Activated CD4-positive, alpha-beta T cell treated with anti-CD3 and anti-CD28 coated beads, Interleukin-2, amount 50 U/mL, for 4 hours (primary cell): ENCODE measurements around the gene PLCG2.
"Not testable (repeated sequence)": the region's sequence is repeated elsewhere in the genome, so short reads cannot be mapped to it uniquely, and the experiment has no call there.

Experiments
- DNase-seq, 2 experiments: peaks; one replicate each; pipeline ENCODE4 v3.0.0-alpha.2; 2020

The PLCG2 gene

DNA sequence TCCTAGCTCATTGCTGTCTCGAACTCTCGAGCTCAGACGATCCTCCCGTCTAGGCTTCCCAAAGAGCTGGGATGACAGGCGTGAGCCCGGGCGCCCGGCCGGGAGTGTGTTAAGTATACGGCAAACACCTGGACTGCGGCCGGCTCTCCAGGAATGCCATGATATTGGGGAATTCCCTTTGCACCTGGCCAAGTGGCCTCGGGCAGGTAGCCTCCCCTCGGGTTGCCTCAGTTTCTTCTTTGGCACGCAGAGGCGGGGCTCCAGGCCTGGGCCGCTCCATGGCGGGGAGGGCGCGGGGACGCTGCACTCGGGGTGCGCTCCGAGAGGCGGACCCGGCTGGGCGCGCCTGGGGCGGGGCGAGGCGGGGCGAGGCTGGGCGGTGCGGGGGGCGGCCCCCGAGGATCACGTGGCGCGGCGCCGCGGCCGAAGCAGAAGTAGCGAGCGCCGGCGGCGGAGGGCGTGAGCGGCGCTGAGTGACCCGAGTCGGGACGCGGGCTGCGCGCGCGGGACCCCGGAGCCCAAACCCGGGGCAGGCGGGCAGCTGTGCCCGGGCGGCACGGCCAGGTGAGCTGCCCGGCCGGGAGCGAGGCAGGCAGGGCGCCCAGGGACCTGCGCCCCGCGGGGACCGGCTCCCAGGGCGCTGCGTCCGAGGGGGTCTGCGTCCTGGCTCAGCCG, at the start of gene PLCG2:
PLCG2 (plus strand) TSS at position 431 of the 675 bp plus-strand sequence. CDS start 6,699 bp downstream, outside the sequence.
- peak; percentile 25 to 35 for DNase-seq

DNA sequence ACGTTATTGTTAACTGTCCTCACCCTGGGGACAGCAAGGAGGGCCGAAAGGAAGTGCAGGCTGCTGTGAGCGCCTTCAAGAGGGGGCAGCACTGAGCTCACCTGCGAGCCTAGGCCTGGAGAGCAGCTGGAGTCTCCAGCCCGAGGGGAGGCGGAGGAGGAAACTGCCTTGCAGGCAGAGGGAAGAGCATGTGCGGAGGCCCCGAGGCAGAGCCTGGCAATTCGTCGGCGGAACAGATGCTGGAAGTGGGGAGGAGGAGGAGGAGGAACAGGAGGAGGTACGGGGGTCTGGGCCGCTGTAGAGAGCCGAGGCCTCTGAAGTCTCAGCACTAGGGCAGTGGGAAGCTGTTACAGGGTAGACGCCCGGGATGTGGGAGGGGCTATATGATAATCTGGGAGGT, 49.6 kb upstream of the PLCG2 start:
- DNase-seq, result no peak

DNA sequence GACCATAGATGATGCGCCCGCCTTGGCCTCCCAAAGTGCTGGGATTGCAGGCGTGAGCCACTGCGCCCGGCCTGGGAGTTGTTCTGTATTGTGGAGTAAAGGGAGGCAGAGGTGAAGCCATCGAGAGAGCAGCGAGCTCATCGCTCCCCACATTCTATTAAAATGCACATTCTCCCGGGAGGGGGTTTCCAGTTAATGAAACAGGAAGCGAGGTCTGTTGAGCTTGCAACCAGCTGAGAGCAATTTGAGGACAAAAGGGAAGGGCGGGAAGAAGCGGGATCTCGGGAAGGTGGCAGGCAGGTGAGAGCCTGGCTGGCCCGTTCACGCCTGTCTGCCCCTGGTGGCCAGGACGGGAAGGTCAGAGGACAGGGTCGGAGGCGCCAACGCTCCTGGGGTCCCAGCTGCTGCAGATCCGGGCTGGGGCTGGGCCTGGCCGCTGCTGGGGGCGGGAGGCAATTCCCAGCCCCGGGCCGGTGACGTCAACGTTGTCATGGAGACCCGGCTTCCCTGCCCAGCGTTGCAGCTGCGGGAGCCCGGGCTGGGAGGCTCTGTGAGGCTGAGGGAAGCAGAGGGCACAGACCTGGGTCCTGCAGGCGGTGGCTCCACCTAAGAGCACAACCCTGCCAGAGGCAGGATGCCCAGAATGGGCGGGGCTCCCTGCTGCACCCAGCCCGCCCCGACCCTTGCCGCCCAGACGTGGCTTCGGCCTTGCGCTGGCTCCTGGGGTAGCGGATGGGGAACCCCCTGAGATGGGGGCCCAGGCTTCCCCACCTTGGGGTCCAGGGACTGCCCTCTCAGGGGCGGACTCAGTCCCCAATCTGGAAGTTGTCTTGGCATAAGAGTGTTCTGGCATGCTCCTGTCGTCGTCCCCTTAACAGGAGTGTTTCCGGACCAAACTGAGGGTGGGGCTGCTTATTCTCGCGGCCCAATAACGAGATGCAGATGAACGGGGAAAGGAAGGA, 48.7 kb upstream of the PLCG2 start:
- DNase-seq, result peak; percentile 37 to 43

DNA sequence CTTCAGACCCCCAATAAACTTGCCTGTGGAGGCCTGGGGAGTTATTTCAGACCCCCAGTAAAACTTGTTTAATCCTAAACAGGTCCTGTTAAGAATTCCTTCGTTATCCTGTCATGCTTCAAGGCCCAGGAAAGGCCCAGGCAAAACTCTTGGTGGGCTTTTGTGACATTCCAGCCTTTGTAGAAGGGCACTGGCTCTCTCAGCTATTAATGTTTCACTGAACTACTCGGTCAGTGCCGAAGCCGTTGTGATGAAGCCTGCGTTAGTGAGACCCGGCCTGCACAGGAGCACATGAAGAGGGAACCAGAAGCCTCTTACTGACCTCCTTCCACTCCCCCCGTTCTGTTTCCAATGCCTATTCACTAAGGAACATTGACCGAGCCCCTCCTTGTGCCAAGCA, 47.4 kb upstream of the PLCG2 start:
- no peak for DNase-seq

DNA sequence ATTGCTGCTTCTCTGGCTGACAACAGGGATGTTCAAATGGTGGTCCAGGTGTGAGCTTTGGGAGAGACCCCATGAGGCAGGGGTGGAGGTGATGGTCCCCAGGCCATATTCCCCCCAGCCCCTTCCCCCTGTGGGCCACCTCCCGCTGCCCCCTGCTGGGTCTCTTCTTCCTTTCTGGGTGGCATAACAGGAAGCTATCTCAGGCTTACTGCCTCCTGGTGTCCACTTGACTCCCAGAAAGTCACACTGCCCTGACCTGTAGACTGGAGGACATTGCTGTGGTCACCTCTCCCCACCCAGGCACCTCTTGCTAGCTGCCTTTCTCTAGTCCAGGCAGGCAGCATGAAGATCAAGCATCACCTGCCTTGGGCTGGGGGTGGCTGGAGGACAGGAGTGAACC, 46.4 kb upstream of the PLCG2 start:
- DNase-seq, result no peak

DNA sequence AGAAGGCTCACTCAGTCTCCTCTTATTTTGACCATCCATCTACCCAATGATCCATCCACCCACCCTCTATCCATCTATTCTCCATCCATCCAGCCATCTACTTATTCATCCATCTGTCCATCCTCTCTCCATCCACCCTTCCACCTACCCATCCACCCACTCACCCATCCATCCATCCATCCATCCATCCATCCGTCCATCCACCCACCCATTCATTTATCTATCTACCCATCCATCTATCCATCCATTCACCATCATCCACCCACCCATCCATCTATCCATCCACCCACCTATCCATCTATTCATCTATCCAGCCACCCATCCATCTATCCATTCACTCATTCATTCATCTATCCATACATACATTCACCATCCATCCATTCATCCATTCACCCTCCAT, 45.8 kb upstream of the PLCG2 start:
- DNase-seq, result no peak

DNA sequence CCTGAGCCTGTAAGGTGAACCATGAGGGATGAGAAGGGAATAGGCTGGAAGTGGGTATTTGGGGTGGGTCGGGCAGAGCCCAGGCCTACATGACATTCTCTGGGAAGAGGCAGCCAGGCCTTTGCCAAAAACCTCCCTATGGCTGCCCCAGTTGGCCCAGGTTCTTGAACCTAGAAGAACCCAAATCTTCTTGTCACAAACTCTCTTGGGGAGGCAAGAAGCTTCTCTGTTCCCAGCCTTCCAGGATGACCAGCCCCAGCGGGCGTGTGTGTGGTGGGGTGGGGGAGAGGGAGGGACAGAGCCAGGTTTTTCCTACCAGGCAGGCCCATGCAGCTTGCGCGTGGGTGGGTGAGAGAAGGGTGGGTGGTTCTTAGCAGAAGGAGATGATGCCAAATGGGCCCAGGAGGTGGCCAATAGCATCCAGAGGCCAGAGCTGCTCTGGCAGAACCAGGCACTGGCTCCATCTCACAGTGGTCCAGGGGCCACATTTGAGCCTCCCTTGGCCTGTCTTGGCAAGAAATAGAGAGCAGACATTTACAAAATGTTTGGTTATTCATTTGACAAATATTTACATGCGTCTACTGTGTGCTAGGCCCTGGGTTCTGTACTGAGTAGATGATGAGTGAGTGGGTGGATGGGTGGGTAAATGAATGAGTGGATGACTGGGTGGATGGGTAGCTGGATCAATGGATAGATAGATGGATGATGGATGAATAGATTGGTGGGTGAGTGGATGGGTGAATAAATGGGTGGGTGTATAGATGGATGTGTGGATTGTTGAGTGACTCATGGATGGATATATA, 44.3 kb upstream of the PLCG2 start:
- no peak for DNase-seq

DNA sequence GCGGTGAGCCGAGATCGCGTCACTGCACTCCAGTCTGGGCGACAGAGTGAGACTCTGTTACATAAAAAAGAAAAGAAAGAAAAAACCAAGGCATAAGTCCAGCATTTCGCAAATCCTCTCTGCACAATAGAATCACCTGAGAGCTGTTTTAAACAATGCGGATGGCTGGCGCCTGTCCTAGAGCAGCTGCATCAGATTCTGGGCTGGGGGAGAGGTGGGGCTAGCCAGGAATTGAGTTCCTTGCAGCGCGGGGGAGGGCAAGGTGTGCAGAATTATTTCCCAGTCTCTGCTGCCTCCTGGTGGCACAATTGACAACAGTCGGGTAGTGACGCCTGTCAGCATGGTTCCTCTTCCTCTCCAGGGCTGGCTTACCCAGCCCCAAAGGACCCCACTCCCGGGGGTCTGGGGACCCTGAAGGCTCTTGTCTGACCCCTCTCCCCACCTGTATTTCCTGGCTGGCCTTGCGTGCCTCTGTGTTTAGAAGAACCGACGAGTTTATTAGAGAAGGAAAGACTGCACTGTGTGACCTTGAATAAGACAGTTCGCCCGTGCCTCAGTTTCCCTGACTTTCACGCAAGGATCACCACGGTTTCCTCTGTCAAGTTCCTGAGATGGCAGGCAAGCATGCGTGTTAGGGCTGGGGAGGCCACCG, 41.1 kb upstream of the PLCG2 start:
- peak; percentile 82 to 86 for DNase-seq

DNA sequence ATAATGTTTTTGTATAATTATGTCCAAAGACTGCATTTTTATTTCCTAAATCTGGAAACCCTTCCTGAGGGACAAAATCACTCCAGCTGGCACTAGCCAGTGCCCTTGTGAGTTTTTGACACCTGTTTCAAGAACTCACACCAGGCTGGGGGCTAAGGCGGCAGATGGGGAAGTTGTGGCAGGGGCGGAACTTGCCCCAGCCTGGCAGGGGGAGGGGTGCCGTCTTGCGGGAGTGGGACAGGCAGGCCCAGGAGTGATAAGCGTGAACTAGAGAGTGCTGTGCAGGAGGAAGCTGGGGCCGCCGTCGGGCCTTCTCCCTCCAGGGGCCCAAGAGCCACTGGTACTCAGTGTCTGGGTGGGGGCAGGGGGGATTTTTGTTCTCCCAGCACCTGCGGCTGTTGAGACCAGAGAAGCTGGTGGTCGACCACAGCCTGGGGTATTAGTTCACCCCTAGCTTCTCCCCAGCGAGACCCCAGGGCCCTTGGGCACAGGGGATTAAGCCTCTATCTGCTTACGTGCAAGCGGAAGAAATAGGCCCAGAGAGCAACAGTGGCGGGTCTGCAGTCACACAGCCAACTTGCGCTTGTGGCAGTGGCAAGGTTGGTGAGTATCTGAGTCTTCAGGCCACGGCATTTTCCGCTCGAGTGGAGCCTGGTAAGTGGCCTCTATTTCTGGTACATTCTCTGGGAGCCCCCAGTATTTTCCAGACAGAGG, 40.2 kb upstream of the PLCG2 start:
- no peak for DNase-seq

DNA sequence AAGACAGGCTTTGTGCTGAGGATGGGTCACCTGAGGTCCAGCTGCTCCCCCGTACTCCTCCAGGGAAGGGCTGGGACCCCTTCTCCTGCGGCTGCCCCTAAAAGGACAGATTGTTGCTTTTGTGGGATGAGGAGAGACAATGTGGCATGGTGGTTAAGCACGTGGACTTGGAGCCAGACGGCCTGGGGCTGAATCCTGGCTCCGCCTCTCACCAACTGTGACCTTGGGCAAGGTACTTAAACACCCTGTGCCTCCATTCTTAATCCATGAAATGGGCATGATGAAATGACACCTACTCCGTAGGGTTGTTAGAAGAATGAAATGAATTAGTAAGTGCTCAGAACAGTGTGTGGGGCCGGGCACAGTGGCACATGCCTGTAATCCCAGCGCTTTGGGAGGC, 39.6 kb upstream of the PLCG2 start:
- DNase-seq, result no peak

DNA sequence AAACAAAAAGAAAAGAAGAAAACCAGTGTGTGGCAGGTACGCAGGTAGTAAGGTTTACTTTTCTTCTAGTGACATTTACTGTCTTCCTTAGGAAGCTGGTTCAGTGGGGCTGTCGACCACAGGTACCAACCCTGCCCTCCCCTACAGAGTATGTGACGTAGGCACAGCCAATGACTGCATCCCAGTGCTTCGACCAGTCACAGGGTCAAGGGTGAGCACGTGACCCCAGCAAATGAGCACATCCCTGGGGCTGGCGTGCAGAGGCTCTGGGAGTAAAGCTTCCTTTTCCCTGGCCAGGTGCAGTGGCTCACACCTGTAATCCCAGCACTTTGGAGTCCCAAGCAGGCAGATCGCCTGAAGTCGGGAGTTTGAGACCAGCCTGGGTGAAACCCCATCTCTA, 38.9 kb upstream of the PLCG2 start:
- no peak for DNase-seq

DNA sequence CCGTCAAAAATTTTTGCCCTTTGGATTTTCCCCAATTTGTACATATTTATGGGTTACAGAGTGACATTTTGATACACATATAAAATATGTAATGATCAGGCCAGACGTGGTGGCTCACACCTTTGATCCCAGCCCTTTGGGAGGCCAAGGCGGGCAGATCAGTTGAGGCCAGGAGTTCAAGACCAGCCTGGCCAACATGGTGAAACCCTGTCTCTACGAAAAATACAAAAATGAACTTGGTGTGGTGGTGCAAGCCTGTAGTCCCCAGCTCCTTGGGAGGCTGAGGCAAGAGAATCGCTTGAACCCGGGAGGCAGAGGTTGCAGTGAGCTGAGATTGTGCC, 37.7 kb upstream of the PLCG2 start:
- DNase-seq, result not testable (repeated sequence)

DNA sequence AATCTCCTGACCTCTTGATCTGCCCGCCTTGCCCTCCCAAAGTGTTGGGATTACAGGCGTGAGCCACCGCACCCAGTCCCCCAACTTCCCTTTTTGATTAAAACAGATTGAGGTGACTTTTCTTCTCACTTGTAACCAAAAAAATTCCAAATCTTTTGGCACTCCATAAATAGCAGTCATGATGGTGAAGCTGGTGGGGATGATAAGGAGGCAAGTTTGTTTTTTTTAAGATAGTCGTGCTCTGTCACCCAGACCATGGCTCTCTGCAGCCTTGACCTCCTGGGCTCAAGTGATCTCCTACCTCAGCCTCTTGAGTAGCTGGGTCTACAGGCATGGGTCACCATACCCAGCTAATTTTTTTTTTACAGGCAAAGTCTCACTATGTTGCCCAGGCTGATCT, 34.7 kb upstream of the PLCG2 start:
- no peak for DNase-seq

DNA sequence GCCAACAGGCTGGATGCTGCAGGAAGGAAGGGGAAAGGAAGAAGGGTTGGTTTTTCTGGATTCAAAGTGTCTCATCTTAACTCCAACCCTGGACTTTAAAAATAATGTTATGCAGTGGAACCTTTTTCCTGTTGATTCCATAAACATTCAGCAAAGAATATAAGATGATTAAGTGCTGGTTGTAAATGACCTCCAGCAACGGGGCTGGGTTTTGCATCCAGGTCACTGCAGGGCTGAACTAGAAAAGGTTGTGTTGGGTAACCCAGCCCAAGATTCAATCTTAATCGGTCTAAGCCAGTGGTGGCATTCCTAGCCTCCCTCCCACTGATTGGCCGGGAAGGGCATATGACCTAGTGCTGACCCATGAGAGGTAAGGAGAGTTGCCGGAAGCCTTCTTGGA, 34.2 kb upstream of the PLCG2 start:
- DNase-seq, result no peak

DNA sequence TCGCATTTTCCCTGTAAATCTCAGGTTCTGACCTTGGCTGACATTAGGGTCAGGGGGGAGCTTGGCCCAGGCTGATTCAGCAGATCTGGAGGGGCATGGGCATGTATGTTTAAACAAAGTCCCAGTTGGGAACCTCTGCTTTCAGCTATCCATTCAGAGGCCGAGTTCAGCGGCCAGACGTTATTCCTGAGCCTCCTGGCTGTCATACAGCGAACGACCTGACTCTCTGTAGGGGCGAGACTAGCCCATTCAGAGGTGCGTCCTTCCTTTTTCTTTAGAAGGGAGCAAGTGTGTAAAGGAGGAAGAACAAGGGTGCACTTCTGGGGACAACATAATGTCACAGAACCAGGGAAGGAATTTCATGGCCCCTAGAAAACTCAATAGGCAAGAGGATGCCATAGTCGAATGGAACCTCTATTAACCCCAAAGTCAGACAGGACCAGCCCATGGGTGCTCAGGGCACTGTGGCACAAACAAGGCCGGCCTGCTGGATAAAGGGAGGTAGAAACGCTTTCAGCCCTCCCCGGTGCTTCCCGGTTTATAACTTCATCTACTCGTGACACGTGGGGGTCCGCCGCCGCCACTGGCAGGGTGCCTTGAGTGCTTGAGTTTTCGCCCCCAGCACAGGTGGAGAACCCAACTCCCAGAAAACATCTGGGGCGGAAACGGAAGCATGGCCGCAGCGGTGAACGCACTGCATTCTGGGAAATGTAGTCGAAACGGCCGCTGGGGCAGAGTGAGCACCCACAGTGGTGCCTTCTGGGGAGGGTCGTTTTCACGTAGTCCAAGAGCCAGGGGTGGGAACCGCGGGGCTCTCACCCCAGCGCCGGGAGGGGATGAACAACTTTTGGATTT, 33.2 kb upstream of the PLCG2 start:
- peak; percentile 68 to 73 for DNase-seq

DNA sequence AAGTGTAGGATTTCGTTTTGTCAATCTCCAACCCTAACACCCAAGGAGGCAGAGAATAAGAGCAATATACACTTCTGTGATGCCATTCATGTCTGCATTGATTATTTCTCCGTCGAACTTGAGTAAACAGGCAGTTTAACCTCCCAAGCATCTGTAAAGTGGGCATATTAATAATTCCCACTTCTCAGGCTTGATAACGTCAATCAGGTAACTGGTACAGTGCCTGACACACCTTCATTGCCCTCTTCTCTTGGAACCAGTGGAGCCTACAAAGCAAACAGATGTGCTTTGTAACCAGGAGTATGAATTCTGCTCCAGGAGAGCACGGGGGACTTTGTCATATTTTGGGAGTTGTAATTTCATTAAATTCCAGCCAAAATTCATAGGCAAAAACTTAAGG, 32.5 kb upstream of the PLCG2 start:
- no peak for DNase-seq

DNA sequence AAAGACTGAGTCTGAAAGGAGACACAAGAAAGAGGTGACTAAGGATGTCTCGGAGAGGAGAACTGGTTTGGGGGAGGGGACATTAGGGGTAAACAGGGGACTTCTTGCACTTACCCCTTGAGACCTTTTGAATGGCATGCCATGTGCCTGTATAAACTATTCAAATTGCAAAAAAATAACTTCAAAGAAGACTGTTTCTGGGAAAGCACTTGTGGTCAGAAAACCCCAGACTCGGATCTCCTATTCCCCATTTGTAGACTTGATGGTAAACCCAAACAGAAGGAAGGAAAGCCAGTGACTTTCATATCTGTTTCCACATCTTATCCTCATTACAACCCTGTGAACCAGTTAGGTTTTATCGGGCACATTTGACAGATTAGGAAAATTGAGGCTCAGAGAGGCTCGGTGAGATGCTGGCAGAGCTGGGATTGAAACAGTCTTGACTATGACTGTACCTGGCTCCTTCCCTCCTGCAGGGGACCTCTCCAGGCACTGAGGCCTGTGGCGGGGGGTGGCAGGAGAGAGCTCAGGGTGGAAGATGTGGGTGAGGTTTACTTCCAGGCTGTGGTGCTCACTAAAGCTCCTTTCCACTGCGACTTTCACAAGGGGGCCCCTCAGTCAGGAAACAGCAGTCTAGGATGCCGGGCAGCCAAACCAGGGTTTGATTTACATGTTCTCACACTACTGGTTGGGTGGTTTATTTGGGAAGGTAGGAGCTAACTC, 30.5 kb upstream of the PLCG2 start:
- DNase-seq, result no peak

DNA sequence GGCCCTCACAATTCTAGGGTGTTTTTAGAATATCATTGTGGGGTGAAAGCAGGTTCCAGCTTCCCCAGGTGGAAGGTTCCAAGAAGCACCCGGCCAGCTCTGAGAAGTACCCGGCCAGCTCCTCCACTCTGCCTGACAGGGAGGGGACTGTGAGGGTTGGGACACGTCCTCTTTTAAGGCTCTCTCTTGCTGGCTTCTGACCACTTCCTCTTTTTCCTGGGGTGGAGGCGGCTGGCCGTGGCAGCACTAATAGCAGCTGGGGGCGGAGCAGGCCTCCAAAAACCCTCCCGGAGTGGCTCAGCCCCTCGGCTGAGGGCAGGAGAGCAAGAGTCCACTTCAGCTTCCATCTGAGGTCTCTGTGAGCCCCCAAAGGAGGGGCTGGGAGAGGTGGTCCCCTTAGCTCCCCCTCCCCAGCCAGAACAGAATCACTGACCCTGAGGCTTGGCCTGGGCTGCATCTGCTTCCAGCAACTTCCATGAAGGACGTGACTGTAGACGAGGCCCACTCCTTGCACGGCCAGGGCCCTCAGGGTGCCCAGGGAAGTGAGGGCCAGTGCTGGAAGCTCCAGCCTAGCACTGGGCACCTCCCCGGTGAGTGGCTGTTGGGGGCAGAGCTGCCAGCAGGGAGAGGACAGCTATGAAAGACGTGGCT, 26.7 kb upstream of the PLCG2 start:
- DNase-seq, result no peak

DNA sequence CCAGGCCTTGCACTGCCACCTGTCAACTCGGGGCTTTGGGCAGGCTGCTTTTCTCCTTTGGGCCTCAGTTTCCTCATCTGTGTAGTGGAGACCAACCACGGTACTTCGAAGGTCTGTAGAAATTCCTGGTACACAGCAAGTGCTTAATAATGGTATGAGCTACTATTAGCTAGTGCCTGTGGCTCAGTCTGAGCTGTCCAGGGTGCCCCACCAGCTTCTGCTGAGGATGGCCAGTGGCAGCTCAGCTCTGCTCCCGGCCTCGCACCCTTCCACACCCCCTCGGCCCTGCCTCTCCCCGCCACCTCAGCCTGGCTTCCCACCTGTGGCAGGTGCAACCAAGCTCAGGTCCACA, 26.2 kb upstream of the PLCG2 start:
- no peak for DNase-seq

DNA sequence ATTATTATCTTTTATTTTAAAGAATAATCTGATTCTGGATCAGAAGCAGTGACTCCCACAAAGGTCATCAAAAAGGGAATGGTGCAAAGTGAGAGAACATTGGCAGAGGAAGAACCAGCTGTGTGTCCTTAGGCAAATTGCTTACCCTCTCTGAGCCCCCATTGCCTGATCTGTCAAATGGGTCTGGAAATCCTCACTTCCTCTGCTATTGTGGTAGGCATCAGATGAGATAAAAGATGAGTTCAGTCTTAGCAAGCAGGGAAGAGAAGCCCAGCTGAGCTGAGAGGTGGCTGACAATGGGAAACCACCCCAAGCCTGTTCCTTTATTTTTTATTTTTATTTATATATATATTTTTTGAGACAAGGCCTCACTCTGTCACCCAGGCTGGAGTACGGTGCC, 24.2 kb upstream of the PLCG2 start:
- no peak for DNase-seq
